ENCODE results near the gene CD9.

CD9 gene

GRCh38 chr12:6250343-6250742, 50.1 kb downstream of the CD9 start:
- no peak for DNase-seq

DNA sequence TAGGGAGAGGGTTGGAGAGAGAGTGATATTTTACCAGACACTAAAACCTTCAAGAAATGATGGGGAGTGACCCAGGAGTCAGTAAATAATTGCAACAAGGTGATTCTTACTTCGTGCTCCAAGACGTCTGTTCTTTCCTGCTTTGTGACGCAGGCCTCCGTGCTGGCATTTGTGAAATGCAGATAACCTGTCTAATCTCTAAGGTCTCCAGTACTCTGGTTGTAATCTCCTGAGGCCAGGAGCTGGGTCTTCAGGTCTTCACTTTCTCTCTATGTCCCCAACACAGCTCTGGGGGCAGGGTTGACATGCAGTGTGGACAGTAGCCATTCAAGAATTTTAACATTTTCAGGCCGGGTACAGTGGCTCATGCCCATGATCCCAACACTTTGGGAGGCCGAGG, 53.1 kb downstream of the CD9 start:
- no peak for DNase-seq

DNA sequence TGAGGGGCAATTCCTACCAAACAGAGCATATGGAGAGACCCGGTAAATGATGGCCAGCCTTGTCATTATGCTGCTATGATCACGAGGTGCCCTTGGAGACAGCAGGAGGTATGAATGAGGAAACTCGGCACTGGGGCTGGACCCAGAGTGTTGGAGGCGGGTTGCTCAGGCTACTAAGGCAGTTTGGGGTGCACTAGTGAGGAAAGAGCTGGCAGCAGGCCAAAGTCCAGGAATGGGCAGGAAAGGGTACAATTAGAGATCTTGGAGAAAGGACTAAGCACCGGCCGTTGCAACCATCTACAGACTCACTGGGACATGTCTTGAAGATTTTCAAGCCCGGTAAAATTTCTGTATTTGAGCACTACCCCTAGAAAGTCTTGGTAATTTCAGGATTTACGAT, 54.3 kb downstream of the CD9 start:
- DNase-seq: no peak

DNA sequence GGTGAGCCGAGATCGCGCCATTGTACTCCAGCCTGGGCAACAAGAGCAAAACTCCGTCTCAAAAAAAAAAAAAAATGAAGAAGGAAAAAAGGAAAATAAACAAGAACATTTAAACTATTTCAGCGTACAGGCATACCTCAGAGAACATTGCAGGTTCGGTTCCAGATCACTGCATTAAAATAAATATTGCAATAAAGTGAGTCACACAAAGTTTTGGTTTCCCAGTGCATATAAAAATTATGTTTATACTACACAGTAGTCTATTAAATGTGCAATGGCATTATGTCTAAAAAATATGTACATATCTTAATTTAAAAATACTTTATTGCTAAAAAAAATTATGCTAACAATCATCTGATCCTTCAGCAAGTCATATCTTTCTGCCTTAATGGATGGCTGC, 56.8 kb downstream of the CD9 start:
- DNase-seq: no peak

- DNase-seq: no peak
Observed at GRCh38 chr12:6262211-6262610, 62.0 kb downstream of the CD9 start.

GRCh38 chr12:6262623-6263022, 62.4 kb downstream of the CD9 start:
- peak; percentile 89 for DNase-seq

DNA sequence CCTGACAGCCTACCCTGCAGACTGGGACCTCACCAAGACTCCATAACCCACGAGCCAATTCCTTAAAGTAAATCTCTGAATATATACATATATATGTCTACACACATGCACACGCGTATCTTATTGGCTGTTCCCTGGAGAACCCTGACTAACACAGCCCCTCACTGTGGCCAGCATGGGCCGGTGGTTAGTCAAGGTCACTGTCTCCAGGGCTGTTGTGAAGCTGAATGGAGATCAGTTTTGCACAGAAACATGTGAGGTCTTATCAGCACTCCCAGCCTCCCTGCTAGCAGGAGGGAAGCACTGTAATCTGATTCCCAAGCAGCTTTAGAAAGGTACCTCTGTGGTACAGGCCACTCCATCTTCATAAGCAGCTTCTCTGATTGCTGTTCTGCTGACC, 63.7 kb downstream of the CD9 start:
- no peak for DNase-seq

DNA sequence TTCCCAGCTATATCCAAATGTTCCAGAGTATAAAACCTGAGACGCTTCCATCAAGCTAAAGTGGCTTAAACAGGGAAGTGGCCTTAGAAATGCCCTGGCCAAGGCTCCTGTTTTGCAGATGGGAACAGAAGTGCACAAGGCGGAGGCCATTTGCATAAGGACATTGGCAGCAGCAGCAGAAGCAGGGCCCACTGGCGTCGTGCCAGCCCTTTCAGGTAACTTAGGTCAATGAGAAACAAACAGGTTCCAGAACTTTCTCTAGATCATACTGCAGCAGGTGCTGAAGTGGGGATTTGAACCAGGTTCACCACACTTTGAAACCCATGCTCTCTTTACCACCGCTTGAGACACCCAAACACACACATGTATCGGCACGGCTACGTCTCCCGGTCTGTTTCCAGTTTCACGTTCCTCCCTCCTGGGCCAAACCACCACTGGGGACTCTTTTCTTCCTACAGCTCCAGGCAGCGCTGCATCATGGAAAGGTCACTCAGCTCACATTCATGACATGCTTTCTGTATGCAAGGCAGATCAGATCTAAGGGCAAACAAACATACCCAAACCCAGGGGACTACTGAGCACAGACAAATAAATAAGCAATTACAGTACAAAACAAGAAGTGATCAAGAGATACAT, 64.3 kb downstream of the CD9 start:
- DNase-seq: peak; percentile 95

DNA sequence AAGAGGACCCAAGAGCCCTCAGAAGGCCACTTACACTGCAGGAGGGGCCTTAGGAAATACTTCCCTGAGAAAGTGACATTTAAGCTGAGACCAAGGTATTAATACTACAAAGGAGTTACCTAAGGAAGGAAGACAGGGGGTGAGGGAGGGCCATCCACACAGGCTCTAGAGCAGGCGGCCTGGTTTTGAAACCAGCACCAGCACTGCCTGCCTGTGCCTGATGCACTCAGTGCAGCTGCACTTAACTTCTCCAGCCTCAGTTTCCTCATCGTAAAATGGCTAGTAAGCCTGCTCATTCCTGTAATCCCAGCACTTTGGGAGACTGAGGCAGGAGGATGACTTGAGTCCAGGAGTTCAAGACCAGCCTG, 64.8 kb downstream of the CD9 start:
- DNase-seq: peak; percentile 26

DNA sequence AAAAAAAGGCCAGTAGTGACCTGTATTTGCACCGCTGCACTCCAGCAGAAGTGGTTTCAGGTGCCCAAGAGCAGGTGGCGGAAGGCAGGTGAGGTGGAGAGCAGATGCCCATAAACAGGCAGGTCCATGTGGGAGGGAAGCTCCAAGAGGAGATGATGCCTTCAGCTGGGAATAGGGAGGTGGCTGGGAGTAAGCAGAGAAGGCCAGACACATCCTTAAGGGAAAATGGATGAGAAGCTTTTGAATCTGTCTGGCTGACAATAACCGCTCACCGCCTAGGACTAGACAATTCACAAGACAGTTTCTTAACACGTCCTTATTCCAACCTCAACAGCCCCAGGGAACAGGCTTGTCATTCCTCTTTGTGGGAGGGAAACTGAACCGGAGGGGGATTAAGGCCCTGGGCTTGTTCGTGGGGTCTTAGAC, 66.4 kb downstream of the CD9 start:
- DNase-seq: peak; percentile 60

DNA sequence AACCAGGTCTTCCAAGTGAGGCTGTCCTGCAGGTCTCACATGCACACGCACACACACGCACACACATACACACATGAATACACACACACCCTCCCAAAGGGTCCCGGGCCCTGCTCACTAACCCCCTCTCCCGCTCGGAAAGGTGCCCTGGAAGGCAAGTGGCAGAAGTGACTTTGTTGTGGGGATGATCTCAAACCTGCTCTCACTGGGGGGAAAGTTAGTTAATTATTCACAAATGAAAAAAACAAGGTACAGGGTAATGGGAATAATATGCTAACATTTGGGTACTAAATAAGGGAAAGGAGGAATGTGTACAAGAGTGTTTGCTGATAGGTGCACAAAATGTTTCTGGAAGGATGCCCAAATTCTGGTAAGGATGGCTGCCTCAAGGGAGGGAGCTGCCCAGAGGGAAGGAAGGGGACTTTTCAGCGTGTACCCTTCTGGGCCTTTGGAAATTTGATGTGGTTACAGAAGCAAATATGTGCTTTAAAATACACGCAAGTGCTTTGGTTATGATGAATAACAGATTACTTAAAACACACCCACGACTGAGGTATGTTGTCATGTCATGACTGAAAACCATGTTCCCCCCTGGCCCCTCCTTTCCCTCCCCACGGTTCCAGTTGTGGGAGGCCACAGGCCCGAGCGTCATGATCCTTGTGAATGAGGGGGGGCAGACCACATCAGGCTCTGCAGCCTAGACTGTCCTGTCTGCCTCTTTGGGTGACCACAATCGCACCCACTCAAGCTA, 66.9 kb downstream of the CD9 start:
- DNase-seq: peak; percentile 60

GRCh38 chr12:6268484-6269157, 68.4 kb downstream of the CD9 start:
- no peak for DNase-seq

- DNase-seq: no peak
Observed at GRCh38 chr12:6269986-6270385, 69.8 kb downstream of the CD9 start.

DNA sequence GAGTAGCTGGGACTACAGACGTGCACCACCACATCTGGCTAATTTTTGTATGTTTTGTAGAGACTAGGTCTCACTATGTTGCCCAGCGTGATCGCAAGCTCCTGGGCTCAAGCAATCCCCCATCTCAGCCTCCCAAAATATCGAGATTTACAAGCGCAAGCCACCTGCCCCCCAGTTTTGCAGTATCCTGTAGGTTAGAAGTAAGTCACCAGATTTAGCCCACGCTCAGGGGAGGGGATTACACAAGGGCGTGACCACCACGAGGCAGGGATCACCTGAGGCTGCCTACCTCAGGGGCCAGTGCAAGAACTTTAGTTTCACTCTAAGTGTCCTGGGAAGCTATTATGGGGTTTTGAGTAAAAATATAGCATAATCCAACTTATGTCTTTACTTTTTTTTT, 71.1 kb downstream of the CD9 start:
- DNase-seq: no peak

DNA sequence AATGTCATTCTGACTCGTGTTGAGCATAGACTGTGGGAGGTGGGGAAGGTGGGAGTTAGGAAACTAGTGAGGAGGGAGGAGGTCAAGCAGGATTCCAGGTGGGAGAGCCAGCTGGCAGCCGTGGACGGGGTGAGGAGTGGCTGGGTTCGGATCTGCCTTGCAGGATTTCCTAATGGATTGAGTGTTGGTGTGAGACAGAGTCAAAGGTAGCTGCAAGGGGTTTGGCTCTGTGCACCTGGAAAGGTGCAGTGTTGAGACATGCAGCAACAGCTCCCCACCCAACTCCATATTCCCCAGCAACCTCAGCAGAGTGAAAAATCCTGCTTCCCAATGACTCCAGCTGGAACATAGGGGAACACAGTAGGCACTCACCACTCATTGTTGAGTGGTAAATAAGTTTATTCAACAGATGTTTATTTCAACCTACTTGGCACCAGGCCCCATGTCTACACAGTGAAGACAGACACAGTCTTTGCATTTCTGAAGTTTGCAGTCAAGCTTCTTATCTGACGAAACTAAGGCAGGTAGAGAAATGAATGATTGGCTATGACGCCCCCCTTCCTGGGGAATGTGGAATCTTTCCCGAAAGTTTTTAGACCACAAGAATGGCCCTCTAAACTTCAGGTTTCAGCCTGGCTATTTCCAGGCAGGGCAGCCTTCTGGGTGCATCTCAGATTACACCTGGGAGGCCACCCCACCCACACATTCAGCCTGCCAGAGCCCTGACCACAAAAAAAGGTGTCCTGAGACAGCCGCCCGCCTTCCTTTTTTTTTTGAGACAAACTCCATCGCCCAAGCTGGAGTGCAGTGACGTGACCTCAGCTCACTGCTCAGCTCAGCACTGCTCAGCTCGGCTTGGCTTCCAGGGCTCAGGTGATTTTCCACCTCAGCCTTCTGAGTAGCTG, 72.4 kb downstream of the CD9 start:
- DNase-seq: peak; percentile 93

GRCh38 chr12:6273205-6273540, 73.0 kb downstream of the CD9 start:
- DNase-seq: no peak

DNA sequence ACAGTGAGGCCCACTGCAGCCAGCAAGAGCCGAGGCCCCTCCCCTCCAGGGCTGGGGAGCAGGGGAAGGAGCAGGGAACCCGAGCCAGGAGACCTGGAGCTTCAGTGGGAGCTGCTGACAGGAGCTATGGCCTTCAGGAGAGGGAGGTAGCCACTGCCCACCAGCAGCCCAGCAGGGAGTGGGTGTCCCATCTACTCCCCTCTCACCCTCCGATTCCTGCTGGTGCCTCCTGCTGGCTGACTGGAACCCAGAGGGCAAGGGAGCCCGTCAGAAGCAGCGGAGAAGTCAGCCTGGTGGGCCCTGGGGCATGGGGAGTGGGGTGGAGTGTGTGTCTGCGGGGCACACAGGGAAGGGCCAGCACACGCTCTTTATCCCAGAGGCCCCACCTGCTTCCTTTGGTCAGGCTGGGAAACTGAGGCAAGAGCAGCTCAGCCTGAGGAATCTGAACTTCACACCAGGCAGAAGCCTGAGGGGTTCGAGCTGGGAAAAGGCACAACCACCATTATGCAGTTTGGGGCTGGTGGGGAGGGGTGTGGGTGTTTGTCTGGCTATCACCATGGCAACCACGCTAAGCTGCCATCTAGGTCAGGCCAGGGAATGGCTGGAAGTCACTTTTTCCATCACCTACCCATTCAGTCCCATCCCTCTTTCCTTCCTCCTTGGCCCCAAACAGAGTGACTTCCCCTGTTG, 73.5 kb downstream of the CD9 start:
- DNase-seq: no peak

GRCh38 chr12:6274231-6275221, 74.3 kb downstream of the CD9 start:
- DNase-seq: no peak

DNA sequence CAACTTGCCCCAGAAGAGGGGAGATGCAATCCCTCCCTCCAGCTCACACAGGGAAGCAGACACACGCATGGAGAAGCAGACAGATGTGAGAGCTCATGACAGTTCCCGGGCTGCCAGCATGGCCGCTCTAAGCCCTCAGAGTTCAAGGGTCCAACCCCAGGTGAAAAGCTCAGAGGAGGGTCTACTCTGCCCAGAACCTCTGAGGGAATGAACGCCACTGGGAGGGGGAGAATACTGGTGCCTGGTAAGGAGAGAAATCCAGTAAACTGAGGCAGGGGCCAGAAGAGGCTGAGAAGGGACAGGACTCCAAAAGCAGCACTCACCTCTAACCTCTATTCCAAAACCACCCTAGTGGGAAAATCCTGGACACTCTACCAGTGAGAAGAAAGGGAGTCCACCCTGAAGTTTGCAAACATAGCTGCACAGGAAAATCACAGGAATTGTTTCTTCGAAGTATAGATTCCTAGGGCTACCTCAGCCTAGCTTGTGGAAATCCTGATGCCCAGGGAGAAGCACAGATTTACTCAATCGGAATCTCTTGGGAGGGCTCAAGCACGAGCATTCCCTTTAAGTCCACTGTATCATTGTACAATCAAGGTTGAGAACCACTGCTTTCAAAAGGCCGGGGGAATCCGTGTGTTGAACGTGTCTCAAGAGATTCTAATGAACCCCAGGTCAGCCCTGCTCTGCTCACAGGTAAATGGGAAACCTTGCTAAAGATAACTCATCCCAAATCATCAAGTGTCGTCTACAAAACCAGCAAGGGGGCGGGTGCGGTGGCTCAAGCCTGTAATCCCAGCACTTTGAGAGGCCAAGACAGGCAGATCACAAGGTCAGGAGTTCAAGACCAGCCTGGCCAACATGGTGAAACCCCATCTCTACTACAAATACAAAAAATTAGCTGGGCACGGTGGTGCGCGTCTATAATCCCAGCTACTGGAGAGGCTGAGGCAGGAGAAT, 76.0 kb downstream of the CD9 start:
- DNase-seq: no peak

DNA sequence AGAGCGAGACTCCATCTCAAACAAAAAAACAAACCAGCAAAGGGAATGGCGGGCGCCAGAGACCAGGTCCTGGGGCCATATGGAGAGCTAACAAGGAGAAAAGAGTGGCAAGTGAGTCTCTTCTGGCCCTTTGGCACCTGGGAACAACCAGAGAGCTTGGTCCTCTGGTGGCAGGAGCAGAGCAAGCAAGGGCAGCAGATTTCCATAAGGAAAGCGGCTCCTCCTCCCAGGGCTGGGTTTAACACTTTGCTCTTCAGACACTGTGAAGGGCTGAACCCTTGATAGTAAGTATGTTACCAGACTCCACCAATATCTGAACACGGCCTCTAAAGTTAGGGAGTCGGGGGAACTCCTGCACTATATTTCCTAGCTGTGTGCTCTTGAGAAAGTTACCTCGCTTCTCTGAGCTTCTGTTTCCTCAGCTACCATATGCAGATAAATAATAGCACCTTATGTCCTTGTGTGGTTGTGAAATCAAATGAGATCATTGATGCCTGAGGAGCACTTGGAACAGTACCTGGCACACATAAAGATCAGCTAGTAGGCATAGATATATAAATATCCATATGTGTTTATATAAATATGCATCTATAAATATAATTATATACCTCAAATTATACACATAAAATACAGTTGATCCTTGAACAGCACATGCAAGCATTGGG, 76.9 kb downstream of the CD9 start:
- no peak for DNase-seq

Measured in RPMI8226 (cell line).